GM20431 (cell line): ENCODE results near the gene SMPX.

Experiments
- in situ Hi-C: fragments of 300-500 bp; cut with MseI, MboI; formaldehyde crosslinking; loops from one replicate; pipeline ENCODE4 v1.15.0; 2020; ENCODE audit warnings: low sequenced_read_pairs; ENCODE audit not compliant: unreplicated experiment

SMPX gene

DNA sequence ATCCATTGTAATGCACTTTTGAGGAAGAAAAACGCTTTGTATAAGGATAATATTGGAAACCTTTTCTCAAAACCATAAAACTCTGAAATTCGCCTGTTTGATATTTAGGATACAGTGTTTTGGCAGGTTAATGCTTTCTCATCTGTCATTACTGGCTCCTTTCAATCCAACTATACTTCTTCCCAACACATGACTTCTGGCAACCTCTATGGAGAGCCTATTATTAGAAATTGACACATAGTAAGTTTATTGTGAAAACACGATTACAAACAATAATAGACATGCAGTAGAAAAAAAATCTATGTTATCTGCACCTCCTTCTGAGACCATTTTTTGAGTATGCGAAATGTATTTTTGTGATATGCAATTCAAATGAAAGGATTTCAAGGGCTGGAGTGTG lies 95.2 kb downstream of the SMPX start:
- in situ Hi-C loops: no loop called here

DNA sequence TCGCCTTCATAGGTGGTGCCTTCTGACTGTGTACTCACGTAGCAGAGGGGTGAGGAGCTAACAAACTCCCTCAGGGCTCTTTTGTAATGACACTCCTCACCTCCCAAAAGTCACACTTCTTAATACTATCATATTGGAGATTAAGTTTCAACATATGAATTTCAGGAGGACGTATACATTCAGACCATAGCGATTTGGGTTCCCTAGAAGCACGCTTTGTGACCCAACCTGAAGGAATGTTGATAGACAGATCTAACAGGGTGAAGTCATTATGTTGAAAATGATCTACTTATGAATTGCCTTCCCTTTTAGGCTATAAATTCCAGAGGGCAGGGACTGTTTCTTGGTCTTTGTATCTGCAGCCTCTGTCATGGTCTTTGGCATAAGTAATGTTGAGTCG lies 96.6 kb downstream of the SMPX start:
- in situ Hi-C loops: no loop called here

DNA sequence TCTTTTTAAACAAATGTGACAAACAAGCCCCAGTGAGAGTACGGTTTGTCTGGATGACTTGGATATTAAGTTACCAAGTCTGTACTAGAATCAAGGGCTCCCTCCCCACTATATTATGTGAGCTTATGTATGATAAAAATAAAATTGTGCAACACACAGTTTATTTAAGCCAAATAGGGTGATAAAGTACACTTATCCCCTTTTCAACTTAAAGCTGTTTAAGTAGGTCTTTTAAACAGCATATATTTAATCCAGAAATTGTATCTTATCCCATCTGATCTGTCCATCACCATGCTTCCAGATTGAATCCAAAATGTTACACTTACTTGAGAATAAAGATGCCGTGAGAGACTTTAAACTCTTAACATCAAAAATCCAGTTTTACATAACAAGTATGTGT lies 97.8 kb downstream of the SMPX start:
- in situ Hi-C loops: no loop called here

DNA sequence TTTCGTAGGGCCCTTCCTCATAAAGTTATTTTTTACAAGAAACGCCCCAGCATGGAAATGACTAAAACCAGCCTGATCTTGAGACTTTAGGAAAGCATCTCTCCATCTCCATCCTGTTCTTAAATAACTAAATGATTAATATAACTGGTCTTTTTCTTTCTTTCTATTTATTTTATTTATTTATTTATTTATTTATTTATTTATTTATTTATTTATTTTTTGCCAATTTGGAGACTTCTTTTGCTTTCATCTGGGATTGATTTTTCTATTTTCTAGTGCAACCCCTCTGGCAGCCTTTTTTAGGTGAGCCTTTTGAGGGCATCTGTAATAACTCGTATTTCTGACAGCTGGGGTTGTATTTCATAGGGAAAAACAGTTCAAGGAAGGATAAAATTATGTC lies 98.6 kb downstream of the SMPX start:
- in situ Hi-C loops: no loop called here

DNA sequence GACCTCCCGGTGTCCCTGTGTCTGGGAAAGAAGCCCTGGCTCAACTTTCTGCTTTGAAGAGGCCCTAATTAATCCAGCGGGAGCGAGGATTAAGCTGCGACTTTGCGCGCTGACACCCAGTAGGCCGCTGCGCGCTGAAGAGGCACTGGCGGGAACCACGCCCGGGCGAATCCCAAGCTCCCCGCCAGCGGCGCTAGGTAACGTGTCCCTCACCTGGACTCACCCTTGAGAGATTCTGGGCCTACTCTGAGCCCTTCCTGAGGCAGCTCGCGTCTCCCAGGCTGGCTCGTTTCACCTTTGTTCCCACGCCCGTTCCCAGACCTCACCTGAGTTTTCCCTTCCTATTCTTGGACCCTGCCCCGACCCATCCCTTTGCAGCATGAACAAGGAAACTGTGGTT lies 99.2 kb downstream of the SMPX start:
- in situ Hi-C loops: no loop called here

DNA sequence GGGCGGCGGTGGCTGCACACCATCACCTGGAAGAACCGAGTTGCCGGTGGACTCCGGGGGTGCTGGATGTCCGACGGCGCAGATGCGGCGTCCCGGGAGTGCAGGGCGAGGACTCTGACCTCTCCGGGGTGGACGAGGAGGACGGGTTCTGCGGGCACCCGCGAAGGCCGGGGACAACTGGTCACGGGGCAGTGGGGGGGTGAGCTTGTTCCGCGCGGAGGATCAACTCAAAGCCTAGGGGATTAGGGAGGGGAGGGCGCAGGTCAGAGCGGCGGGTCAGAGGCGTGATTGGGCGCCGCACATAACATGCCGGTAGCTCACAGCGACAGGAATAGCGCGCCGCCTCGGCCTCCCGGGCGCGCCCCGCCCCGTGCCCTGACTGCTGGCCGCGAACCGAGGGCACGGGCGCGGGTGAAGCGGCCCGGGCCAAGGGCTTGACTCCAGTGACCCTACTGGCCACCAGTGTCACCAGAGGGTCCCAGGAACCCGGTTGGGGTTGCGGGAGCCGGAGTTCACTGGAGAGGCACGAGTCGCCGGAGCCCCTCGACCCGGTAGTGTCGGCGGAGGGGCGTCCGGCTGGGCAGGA lies 99.7 kb downstream of the SMPX start, which contains the start of gene KLHL34:
Gene KLHL34, minus strand, starts transcription at position 179 of the 586 bp plus-strand sequence. CDS start 542 bp downstream, outside the sequence.
- in situ Hi-C loops: no loop called here

DNA sequence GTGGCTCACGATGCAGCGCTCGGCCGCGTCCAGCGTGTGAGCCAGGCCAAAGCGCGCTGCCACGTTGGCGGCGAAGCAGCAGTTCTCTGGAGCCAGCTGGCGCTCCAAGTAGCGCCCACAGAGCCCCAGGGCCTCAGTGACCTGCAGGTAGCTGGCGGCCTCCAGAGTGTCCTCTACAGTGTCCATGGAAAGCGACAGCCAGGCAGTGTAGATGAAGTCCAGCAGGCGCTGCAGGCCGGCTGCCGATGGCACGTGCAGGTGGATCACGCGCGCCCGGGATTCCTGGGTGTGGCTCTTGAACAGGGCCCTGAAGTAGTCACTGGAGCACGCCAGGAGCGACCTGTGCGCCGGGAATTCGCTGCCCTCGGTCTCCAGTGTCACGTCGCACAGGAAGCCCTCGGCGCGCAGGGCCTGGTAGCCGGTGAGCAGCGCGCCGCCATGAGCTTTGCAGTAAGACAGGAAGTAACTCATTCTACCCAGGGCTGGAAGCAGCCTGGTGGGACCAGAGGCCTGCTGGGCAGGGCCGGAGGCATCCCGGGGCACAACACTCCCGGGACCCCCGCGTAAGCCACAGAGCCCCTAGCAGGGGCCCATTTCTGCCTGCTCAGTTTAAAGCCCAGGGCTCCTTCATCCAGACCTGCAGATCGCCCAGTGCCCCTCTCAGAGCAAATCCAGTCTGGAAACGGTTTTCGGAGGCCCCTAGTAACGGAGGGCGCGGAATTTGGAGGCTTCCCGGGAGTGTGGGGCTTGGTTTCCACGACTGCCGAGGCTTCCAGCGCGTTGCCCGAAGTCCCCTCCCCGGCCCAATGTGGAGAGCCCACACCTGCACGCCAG lies 100.4 kb downstream of the SMPX start:
- in situ Hi-C loops: no loop called here

DNA sequence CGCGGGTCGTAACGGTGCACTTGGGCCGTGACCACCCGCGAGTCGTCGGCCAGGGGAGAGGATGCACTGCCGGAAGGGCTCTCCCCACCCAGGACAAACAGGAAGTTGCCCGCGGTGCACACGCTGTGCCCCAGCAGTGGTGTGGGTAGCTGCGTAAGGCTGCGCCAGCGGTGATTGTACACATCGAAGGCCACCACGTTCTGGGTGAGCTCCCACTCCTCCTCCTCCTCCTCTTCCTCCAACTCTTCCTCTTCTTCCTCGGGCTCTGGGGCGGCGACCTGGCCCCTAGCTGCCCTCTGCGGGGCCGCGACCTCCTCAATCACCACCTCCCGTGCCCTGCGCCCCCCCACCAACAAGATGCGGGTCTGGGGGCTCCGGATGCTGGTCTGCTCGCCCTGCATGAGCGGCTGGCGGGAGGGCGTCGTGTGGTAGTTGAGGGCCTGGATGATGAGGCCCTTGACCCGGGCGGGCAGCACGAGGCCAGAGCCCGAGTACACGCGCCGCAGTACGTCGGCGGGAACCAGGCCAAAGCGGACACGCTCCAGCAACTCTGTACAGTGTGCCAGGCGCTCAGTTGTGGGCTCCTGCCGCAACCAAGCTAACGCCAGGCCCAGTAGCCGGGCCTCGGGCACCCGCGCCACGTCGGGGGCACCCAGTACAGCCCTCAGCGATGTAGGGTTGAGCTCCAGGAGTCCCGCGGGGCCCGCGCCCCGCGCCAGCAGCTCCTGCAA lies 101.2 kb downstream of the SMPX start:
- in situ Hi-C loops: no loop called here
